CMK (cell line): ENCODE results near the gene KANK2.
"Not testable (repeated sequence)": the region's sequence is repeated elsewhere in the genome, so short reads cannot be mapped to it uniquely, and the experiment has no call there.

ENCODE experiments used
- DNase-seq: peaks from one replicate; pipeline ENCODE4 v3.0.0-alpha.2; 2010; ENCODE audit warnings: low read depth

Gene KANK2

DNA sequence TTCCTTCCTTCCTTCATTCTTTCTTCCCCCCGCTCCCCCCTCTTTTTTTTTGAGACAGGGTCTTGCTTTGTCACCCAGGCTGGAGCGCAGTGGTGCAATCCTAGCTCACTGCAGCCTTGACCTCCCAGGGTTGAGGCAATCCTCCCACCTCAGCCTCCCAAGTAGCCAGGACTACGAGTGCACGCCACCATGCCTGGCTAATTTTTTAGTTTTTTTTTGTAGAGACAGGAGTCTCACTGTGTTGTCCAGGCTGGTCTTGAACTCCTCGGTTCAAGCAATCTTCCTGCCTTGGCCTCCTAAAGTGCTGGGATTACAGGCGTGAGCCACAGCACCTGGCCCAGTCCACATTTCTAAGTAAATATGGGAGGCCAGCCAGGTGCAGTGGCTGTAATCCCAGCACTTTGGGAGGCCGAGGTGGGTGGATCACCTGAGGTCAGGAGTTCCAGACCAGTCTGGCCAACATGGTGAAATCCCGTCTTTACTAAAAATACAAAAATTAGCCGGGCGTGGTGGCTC is 57.3 kb downstream of the KANK2 start:
- DNase-seq, result not testable (repeated sequence)

DNA sequence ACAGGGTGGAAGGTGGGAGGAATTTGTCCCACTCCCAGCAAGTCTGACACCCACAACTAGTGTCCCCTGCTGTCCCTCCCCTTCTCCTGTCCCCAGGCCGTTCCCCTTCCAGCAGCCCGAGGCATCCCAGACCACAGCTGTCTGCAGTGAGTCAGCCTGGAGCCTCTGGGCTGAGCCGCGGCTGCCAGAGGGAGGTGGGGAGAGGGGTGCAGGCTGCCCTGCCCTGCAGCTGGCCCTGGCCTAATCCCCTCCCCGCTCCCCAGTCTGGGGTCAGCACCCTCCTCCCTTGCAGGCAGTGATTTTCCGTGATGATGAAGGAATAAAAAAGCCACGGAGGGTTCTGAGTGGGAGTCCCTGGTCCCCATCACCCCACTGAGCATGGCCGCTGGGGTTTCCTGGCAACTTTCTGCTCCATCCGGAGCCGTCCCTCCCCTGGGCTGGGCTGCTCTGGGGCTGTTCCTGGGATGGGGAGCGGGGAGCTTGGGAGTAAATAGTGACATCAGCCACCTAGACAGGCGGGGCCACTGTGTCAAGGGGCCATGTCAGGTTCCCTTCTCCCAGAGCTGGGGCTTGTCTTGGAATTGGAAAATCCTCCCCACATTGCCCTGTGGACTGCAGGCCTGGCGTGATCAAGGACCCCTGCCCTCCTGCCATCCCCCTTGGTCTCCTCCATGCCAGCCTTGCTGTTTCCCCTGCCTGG is 58.6 kb downstream of the KANK2 start:
- DNase-seq, result no peak

DNA sequence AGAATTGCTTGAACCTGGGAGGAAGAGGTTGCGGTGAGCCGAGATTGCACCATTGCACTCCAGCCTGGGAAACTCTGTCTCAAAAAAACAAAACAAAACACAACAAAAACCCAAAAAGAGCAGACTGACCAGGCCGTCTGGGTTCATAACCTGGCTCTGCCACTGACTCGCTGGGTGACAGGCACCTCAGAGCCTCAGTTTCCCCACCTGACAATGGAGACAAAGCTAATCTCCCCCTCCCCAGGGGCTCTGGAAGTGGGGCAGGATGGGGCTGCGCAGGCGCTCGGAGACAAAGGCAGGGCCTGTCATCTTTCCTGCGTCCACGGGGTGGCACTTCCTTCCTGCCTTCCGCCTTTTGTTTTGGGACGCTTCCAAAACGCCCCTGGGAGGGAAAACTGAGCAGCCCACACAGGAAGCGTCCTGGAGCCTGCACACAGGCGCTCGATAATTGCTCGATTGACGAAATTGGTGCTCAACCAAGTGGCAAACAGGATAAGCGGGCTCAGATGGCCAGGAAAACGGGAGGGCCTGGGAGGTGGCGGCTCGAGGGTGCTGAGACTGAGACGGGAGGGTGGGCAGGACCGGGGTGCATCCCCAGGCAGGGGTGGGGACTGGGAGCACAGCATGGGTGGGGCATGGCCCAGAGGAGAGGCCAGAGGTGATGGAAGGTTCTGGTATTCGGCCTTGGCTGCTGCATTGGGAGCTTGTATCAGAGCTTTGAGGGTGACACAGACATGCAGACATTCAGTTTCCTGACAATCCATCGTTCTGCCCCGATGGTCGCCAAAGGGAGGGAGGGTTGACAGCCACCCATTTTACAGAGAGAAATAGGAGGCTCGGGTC is 59.6 kb downstream of the KANK2 start:
- peak; percentile 40 for DNase-seq

DNA sequence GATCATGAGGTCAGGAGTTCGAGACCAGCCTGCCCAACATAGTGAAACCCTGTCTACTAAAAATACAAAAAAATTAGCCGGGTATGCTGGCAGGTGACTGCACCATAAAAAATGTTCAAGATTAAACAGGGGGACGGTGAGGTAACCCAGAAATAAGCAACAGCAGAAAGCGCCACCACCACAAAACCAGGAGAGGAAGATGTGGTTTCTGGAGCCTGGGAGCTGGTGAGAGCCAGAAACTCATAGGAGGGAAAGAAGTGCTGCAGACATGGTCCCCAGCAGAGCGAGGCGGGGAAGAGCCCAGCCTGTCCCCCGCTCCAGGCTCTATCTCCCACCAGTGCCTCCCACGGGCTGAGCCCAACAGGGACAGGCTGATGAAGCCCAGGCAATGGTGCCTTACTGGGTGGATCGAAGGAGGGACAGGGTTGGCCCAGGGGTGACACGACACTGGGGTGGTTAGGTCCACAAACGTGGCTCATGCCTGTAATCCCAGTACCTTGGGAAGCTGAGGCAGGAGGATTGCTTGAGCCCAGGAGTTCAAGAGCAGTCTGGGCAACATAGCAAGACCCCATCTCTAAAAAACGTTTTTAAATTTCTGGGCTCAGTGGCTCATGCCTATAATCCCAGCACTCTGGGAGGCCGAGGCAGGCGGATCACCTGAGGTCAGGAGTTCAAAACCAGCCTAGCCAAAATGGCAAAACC is 60.8 kb downstream of the KANK2 start:
- no peak for DNase-seq

DNA sequence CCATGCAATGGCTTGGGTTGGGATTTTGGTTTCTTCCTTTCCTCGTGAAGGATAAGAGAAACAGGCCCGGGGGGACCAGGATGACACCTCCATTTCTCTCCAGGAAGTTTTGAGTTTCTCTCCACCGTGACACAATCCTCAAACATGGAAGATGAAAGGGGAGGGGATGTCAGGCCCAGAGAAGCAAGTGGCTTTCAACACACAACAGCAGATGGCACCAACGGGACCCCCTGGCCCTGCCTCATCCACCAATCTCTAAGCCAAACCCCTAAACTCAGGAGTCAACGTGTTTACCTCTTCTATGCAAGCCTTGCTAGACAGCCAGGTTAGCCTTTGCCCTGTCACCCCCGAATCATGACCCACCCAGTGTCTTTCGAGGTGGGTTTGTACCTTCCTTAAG is 65.9 kb downstream of the KANK2 start:
- no peak for DNase-seq

DNA sequence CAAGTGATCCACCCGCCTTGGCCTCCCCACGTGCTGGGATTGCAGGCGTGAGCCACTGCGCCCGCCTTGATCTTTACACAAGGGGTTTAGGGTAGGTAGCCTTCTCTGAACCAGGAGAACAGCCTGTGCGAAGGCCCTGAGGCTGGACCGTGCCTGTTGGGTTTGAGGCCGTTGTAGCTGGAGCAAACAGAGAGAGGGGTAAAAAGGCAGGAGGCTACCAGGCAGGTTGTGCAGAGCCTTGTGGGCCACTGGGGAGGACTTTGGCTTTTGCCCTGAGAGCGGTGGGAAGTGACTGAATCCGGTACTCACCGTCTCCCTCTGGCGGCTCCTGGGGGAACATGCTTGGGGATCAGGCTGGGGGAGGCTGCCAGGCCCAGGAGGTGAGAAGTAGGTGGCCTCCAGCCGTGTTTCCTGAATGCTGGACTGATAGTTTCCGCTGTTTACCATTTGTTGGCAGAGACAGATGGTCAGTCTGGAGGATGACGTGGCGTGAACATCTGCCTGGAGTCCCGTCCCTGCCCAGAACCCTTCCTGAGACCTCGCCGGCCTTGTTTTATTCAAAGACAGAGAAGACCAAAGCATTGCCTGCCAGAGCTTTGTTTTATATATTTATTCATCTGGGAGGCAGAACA is 66.4 kb downstream of the KANK2 start:
- no peak for DNase-seq

DNA sequence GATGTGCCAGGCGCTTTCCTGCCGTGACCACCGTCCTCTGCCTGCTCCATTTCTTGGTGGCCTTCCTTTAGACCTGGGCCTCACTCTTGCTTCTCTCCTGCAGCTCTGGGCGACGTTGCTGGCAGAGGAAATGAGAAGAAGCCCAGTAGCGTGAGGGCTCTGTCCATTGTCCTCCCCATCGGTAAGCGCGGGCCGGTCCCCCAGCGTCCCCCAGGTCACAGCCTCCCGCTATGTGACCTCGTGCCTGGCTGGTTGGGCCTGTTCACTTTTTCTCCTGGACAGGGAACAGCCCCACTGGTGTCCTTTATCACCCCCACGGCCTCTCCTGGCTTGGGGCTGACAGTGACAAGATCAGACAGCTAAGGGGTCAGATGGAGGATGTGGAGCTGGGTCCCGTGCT is 69.4 kb downstream of the KANK2 start:
- DNase-seq, result no peak

DNA sequence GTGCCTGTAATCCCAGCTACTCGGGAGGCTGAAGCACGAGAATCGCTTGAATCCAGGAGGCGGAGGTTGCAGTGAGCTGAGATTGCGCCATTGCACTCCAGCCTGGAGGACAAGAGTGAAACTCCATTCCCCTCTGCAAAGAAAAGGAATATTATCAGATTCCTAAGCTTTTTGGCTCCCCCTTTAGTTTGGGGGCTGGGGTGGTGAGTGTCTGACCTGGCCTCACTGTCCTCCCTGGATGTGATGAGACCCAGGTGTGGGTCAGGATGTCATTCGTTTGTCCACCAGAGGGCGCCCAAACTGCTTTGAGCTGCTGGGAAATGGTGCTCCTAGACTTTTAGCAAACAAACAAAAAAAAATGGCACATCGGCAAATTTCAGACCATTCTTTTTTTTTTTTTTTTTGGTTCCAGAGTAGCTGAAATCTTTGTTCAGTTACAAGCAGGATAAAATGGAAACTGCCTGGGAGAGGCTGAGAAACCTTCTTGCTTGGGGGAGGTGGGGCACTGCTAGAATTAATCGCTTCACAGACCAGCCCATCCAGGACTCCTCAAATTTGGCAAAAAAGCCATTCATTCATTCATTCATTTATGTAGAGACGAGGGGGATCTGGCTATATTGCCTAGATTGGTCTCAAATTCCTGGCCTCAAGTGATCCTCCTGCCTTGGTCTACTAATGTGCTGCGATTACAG is 71.2 kb downstream of the KANK2 start:
- DNase-seq, result peak; percentile 34

DNA sequence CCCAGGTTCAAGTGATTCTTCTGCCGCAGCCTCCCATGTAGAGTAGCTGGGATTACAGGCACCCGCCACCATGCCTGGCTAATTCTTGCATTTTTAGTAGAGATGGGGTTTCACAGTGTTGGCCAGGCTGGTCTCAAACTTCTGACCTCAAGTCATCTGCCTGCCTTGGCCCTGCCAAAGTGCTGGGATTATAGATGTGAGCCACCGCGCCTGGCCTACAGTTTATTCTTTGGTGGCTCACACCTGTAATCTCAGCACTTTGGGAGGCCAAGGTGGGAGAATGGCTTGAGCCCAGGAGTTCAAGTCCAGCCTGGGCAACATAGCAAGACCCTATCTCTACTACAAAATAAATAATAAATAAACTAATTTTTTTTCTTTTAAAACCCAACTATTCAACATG is 73.2 kb downstream of the KANK2 start:
- not testable (repeated sequence) for DNase-seq

DNA sequence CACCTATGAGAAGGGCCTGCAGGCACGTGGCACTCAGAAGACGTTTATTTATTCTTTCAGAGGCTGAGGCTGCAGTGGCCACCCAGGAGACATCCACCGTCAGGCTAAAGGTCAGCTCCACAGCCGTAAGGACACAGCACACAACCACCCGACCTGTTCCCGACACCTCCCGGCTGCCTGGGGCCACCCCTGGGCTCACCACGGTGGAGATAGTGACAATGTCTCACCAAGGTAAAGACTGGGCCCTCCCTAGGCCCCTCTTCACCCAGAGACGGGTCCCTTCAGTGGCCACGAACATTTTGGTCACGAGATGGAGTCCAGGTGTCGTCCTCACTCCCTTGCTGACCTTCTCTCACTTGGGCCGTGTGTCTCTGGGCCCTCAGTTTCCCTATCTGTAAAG is 74.2 kb downstream of the KANK2 start:
- DNase-seq, result no peak

DNA sequence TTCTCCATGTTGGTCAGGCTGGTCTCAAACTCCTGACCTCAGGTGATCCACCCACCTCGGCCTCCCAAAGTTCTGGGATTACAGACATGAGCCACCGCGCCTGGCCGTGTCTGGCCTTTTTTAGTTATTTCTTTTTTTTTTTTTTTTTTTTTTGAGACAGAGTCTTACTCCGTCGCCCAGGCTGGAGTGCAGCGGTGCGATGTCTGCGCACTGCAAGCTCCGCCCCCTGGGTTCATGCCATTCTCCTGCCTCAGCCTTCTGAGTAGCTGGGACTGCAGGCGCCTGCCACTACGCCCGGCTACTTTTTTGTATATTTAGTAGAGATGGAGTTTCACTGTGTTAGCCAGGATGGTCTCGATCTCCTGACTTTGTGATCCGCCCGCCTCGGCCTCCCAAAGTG is 75.4 kb downstream of the KANK2 start:
- DNase-seq, result not testable (repeated sequence)

DNA sequence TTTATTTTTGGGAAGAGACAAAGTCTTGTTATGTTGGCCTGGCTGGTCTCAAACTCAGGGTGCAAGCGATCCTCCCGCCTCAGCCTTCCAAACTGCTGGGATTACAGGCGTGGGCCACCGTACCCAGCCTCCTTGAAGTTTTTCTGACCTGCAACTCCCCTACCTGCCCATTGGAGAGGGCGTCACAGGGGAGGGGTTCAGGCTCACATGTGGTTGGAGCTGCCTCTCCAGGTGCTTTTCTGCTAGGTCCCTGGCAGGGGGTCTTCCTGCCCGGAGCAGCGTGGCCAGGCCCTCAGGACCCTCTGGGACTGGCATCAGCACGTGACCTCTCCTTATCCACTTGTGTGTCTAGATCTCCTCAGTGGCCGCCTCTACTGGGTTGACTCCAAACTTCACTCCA is 80.8 kb downstream of the KANK2 start:
- no peak for DNase-seq

DNA sequence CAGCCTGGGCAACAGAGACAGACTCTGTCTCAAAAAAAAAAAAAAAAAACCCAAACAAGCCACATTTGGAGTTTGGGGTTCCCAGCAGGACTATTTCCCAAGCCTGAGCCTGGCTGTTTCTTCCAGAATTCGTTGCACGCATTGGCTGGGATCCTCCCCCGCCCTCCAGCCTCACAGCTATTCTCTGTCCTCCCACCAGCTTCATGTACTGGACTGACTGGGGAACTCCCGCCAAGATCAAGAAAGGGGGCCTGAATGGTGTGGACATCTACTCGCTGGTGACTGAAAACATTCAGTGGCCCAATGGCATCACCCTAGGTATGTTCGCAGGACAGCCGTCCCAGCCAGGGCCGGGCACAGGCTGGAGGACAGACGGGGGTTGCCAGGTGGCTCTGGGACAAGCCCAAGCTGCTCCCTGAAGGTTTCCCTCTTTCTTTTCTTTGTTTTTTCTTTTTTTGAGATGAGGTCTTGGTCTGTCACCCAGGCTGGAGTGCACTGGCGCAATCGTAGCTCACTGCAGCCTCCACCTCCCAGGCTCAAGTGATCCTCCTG is 81.4 kb downstream of the KANK2 start:
- DNase-seq, result no peak

DNA sequence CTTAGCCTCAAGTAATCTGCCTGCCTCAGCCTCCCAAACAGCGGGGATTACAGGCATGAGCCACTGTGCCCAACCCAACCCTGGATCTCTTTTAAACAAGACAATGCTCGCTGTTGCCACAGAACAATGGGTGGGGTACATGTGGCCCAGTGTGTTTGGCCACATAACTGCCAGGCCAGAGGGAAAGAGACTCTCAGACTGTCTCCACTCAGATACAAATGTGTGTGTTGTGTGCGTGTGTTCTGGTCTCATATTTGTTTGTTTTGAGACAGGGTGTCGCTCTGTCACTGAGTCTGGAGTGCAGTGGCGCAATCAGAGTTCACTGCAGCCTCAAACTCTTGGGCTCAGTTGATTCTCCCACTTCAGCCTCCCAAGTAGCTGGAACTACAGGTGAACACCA is 82.3 kb downstream of the KANK2 start:
- no peak for DNase-seq
